GM12872 (cell line): ENCODE results near the gene ADCY10.

Source experiments
- TF ChIP-seq, protein P1 (sequence below): IDR thresholded peaks from 3 replicates; pipeline ENCODE4 v1.5.1; 2011; ENCODE audit warnings: low read depth, mild to moderate bottlenecking, low read length, moderate library complexity; ENCODE audit not compliant: insufficient read depth

The ADCY10 gene

DNA sequence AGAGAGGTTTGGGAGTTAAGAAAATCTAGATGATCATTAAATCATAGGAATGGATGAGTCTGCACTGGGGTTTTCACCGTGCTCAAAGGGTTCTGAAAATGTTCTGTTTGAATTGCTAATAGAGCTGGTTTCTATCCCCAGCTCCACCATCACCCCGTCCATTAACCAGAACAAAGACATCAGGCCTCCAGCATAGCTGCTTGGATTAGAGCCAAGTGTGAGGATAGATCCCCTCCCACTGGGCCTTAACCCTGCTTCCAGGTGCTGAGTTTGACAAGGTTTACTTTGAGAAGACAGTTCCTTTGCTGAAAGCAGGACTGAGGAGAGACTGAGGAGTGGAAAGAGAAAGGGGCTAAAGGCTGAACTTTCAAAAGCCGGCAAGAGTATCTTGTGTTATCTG lies 143.8 kb downstream of the ADCY10 start:
- TF ChIP-seq, protein P1, sequence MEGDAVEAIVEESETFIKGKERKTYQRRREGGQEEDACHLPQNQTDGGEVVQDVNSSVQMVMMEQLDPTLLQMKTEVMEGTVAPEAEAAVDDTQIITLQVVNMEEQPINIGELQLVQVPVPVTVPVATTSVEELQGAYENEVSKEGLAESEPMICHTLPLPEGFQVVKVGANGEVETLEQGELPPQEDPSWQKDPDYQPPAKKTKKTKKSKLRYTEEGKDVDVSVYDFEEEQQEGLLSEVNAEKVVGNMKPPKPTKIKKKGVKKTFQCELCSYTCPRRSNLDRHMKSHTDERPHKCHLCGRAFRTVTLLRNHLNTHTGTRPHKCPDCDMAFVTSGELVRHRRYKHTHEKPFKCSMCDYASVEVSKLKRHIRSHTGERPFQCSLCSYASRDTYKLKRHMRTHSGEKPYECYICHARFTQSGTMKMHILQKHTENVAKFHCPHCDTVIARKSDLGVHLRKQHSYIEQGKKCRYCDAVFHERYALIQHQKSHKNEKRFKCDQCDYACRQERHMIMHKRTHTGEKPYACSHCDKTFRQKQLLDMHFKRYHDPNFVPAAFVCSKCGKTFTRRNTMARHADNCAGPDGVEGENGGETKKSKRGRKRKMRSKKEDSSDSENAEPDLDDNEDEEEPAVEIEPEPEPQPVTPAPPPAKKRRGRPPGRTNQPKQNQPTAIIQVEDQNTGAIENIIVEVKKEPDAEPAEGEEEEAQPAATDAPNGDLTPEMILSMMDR, result no peak

DNA sequence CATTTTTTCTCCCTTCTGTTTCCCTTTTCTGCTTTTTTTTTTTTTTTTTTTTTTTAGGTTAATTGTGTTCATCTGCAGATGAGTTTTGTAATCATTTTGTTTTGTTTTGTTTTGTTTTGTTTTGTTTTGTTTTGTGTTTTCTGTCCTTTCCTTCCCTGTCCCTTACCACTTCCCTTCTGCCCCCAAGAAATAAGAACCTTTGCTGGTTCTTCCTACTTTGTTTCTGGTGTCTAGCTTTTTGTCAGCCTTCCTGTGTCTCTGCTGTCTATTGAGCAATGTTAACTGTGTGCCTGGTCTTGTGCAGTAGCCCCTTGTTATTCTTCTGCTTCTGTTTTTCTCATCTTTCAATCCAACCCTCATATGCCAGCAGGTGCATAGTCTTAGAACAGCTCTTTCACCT lies 146.2 kb downstream of the ADCY10 start:
- TF ChIP-seq, protein P1, result no peak

GRCh38 chr1:167766538-167766937 lies 147.4 kb downstream of the ADCY10 start:
- TF ChIP-seq, protein P1, result no peak

- TF ChIP-seq, protein P1, result no peak
These were observed 148.4 kb downstream of the ADCY10 start for GRCh38 chr1:167765496-167765895.

DNA sequence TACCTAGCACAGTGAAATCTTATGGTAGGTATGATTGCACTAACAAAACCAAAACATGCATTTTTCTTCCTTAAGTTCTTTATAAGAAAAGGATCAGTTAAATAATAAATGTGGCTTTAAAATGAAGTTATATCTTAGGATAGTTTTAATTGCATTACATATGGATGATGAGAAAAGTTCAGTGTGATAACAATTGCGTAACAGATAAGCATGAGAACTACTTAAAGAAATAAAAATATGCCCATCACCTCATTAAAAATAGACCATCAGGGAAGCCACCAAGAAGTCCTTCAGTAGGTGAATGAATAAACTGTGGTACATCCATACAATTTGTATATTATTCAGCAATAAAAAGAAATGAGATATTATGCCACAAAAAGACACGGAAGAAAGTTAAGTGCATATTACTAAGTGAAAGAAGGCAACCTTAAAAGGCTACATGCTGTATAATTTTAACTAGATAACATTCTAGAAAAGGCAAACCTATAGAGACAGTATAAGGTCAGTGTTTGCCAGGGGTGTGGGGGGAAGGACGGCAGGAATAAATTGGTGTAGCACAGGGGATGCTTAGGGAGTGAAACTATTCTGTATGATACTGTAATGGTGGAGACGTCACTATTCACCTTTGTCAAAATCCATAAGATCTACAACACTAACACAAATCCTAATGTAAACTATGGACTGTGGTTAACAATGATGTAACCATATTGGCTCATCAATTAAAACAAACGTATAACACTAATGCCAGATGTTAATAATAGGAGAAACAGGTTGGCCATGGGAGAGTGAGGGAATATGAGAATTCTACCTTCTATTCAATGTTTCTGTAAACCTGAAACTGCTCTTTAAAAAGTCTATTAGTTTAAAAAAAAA lies 149.2 kb downstream of the ADCY10 start:
- TF ChIP-seq, protein P1, result no peak

DNA sequence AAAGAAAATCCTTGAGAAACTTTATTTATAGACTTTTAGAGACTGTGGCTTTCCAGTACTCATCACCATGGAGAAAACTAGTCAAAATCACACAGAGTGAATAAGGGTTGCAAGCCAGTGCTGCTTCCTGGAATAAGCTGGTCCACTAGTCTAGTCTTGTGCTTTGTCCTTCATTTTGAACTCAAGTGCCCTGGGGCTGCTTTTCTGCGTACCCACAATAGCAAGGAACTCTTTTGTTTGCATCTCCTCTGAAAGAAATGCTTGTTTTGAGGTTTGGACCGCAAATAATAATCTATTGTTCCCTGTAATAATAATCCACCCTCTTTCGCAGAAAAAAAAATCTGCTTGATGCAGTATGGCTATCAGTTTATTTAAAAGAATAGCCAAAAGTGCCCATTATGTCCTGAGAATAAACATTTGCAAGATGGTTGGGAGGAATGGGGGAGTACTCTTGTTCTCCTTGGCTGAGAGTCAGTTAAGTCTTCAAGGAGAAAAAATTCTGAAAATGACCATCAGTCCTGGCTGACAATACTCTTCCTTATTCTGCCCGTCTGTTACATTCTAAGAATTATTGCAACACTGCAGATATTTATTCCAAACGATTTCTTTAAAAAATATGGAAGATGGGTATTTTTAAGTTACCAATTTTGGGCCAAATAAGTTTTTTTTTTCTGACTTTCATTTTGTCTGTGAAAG lies 150.3 kb downstream of the ADCY10 start:
- TF ChIP-seq, protein P1, result no peak

DNA sequence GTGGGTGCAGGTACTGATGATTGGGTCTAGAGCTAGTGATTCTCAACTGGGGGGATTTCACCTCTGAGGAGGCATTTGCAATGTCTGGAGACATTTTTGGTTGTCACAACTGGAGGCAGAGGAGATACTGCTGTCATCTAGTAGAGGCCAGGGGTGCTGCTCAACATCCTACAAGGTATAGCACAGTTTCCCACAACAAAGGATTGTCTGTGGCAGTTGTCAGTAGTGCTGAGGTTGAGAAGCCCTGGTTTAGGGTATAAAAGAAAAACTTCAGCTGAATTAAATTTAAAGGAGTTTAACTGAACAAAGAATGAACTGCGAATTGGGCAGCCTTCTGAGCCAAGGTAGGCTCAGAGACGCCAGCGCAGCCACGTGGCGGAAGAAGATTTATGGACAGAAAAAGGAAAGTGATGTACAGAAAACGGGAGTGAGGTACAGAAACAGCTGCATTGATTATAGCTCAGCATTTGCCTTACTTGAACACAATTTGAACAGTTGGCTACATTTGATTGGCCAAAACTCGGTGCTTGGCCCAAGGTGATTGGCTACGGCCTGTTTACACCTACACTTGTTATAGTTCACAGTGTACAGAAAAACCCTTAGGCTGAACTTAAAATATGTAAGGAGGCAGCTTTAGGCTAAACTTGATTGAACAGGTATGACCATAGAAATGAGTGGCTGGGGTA lies 151.7 kb downstream of the ADCY10 start:
- TF ChIP-seq, protein P1, result no peak
